ENCODE measurements around the gene ZMYND8. TPM values are rescaled to one million over a fixed set of nuclear protein-coding genes. Genes with fewer than 3 reads are reported as not detected.

The ZMYND8 gene
- total RNA-seq, 3 donors from 2014 or later (not counting 1 experiment from before 2014, with no cell fraction given) = 57.6 to 72.6 (median 69.8) TPM

GRCh38 chr20:47256668-47257236, 99.7 kb downstream of the ZMYND8 start:
- H3K4me3 Mint-ChIP-seq = no peak overlapping the region
- no peak for DNase-seq
- H3K4me1 ChIP-seq (ENCODE audit: control insufficient read depth, insufficient read depth, low read length) = peaks cover 26% of the 10 kb centered on the region
- TF ChIP-seq, protein P1, sequence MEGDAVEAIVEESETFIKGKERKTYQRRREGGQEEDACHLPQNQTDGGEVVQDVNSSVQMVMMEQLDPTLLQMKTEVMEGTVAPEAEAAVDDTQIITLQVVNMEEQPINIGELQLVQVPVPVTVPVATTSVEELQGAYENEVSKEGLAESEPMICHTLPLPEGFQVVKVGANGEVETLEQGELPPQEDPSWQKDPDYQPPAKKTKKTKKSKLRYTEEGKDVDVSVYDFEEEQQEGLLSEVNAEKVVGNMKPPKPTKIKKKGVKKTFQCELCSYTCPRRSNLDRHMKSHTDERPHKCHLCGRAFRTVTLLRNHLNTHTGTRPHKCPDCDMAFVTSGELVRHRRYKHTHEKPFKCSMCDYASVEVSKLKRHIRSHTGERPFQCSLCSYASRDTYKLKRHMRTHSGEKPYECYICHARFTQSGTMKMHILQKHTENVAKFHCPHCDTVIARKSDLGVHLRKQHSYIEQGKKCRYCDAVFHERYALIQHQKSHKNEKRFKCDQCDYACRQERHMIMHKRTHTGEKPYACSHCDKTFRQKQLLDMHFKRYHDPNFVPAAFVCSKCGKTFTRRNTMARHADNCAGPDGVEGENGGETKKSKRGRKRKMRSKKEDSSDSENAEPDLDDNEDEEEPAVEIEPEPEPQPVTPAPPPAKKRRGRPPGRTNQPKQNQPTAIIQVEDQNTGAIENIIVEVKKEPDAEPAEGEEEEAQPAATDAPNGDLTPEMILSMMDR (IDR thresholded peaks at IDR 0.05) = no peak
- H3K9me3 ChIP-seq (ENCODE audit: control insufficient read depth, insufficient read depth, low read length) = no peaks in the 10 kb centered on the region
- no peaks in the 10 kb centered on the region for H3K27me3 ChIP-seq (ENCODE audit: control insufficient read depth, insufficient read depth, low read length)
- intact Hi-C loops (cut with micrococcal nuclease) = no loop called here
- H3K27ac Mint-ChIP-seq = peak overlapping the region; percentile 85 to 86
- 97% methylated on average over 7 of the region's 8 CpGs for WGBS (ENCODE audit: insufficient coverage)
- H3K9me3 Mint-ChIP-seq = no peaks in the 10 kb centered on the region
- no peak for ATAC-seq
- peaks cover 36 to 42% of the 10 kb centered on the region in 2 donors for H3K4me1 Mint-ChIP-seq
- H3K36me3 Mint-ChIP-seq = no peaks in the 10 kb centered on the region
- H3K4me3 ChIP-seq (ENCODE audit: low read length) = no peak overlapping the region
- peaks cover 38% of the 10 kb centered on the region for H3K36me3 ChIP-seq (ENCODE audit: control insufficient read depth, insufficient read depth, low read length)
- no peak overlapping the region for H3K27ac ChIP-seq (ENCODE audit: low read length)
- H3K27me3 Mint-ChIP-seq (ENCODE audit: low read depth in 2 of 2) = no peaks in the 10 kb centered on the region

- no peaks in the 10 kb centered on the region for H3K27me3 ChIP-seq (ENCODE audit: control insufficient read depth, insufficient read depth, low read length)
- peaks cover 46% of the 10 kb centered on the region for H3K36me3 ChIP-seq (ENCODE audit: control insufficient read depth, insufficient read depth, low read length)
- Mint-ChIP-seq H3K27me3 (ENCODE audit: low read depth in 2 of 2) (no peaks in the 10 kb centered on the region), H3K4me3 (no peak overlapping the region), H3K9me3 (no peaks in the 10 kb centered on the region), H3K36me3 (no peaks in the 10 kb centered on the region), H3K27ac (no peak overlapping the region), H3K4me1 (peaks cover 18 to 19% of the 10 kb centered on the region in 2 donors)
- TF ChIP-seq, protein P1 (IDR thresholded peaks at IDR 0.05) = no peak
- no peak overlapping the region for H3K4me3 ChIP-seq (ENCODE audit: low read length)
- DNase-seq (no peak), ATAC-seq (no peak)
- H3K4me1 ChIP-seq (ENCODE audit: control insufficient read depth, insufficient read depth, low read length) = peaks cover 11% of the 10 kb centered on the region
- no peak overlapping the region for H3K27ac ChIP-seq (ENCODE audit: low read length)
- intact Hi-C loops (cut with micrococcal nuclease) = no loop called here
- no peaks in the 10 kb centered on the region for H3K9me3 ChIP-seq (ENCODE audit: control insufficient read depth, insufficient read depth, low read length)
- WGBS (ENCODE audit: insufficient coverage) = 98% methylated on average over 6 of the region's 6 CpGs
Measured at GRCh38 chr20:47253872-47254271, 102.6 kb downstream of the ZMYND8 start.

DNA sequence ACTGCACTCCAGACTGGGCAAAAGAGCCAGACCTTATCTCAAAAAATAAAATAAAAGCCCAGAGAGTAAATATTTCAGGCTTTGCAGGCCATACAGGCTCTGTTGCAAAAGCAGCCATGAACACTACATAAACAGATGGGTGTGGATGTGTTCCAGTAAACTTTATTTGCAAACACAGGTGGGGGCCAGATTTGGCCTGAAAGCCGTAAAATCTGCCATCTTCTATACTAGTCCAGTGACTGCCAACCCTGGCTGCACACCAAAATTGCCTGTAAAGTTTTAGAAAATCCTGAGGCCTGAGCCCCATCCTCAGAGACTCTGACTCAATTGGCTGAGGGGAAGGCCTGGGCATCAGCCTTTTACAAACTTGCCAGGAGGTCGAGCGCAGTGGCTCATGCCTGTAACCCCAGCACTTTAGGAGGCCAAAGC, 103.6 kb downstream of the ZMYND8 start:
- Mint-ChIP-seq H3K27ac (no peak overlapping the region), H3K9me3 (no peaks in the 10 kb centered on the region), H3K27me3 (ENCODE audit: low read depth in 2 of 2) (no peaks in the 10 kb centered on the region), H3K4me3 (no peak overlapping the region), H3K36me3 (no peaks in the 10 kb centered on the region), H3K4me1 (peaks cover 9 to 10% of the 10 kb centered on the region in 2 donors)
- DNase-seq (no peak), ATAC-seq (no peak)
- no peaks in the 10 kb centered on the region for H3K27me3 ChIP-seq (ENCODE audit: control insufficient read depth, insufficient read depth, low read length)
- peaks cover 2% of the 10 kb centered on the region for H3K4me1 ChIP-seq (ENCODE audit: control insufficient read depth, insufficient read depth, low read length)
- H3K9me3 ChIP-seq (ENCODE audit: control insufficient read depth, insufficient read depth, low read length) = no peaks in the 10 kb centered on the region
- no peak overlapping the region for H3K27ac ChIP-seq (ENCODE audit: low read length)
- TF ChIP-seq, protein P1 (IDR thresholded peaks at IDR 0.05) = no peak
- intact Hi-C loops (cut with micrococcal nuclease) = no loop called here
- no peak overlapping the region for H3K4me3 ChIP-seq (ENCODE audit: low read length)
- 97% methylated on average over 3 of the region's 3 CpGs for WGBS (ENCODE audit: insufficient coverage)
- peaks cover 52% of the 10 kb centered on the region for H3K36me3 ChIP-seq (ENCODE audit: control insufficient read depth, insufficient read depth, low read length)
